ENCODE data around the gene DTX1. TPM values are rescaled to one million over a fixed set of nuclear protein-coding genes. Genes with fewer than 3 reads are reported as not detected.

The DTX1 gene
- total and polyA plus RNA-seq, 2 donors (not counting 3 experiments of a cell fraction or from before 2014, with no cell fraction given), result 0.06 to 0.22 TPM

- Histone ChIP-seq H3K9me1 (replicated peaks; ENCODE audit: control insufficient read depth, extremely low read depth, insufficient read depth, low read length) (no peaks in the 10 kb centered on the region), H3K9ac (replicated peaks; ENCODE audit: extremely low read depth, insufficient read depth, low read length) (no peak overlapping the region), H2AFZ (ENCODE audit: low read depth, low read length) (no peak overlapping the region), H3K4me2 (ENCODE audit: insufficient read depth, low read length) (no peak overlapping the region), H4K20me1 (replicated peaks; ENCODE audit: control insufficient read depth, extremely low read depth, insufficient read depth, low read length) (no peaks in the 10 kb centered on the region), H3K36me3 (ENCODE audit: control insufficient read depth in 2 of 2, extremely low read depth in 1 of 2, insufficient read depth in 2 of 2, low read length in 2 of 2) (no peaks in the 10 kb centered on the region), H3K27me3 (ENCODE audit: control insufficient read depth in 2 of 2, insufficient read depth in 2 of 2, low read length in 2 of 2) (no peaks in the 10 kb centered on the region), H3K4me1 (ENCODE audit: control insufficient read depth, extremely low read depth, insufficient read depth, low read length) (no peaks in the 10 kb centered on the region), H3K27ac (ENCODE audit: insufficient read depth, low read depth, low read length) (no peak overlapping the region), H3K79me2 (ENCODE audit: control insufficient read depth, insufficient read depth, low read length) (no peaks in the 10 kb centered on the region), H3K4me3 (replicated peaks in 1 of 3; ENCODE audit: insufficient read depth in 1 of 3, low read depth in 1 of 3, low read length in 3 of 3) (no peak overlapping the region), H3K9me3 (replicated peaks; ENCODE audit: control insufficient read depth, insufficient read depth, low read length) (no peaks in the 10 kb centered on the region)
- BruUV-seq (replicated peaks), result no TSS peak
- DNase-seq (ENCODE audit: low read depth, low spot score) (no peak), FAIRE-seq (no peak)
- TF ChIP-seq FOS (IDR thresholded peaks at IDR 0.05; ENCODE audit: borderline replicate concordance, insufficient read depth, low read length) (no peak), MAX (IDR thresholded peaks at IDR 0.05; ENCODE audit: insufficient read depth, insufficient read length) (no peak), POLR2A (IDR thresholded peaks at IDR 0.05; ENCODE audit: low read depth, low read length) (no peak), JUN (IDR thresholded peaks at IDR 0.05; ENCODE audit: borderline replicate concordance, insufficient read depth, insufficient read length, low read depth) (no peak), EZH2 (IDR thresholded peaks at IDR 0.05; ENCODE audit: borderline replicate concordance, low read depth, low read length, severe bottlenecking) (no peak), POLR2AphosphoS5 (IDR thresholded peaks at IDR 0.05; ENCODE audit: insufficient read depth, low read depth, low read length) (no peak), CTCF (IDR thresholded peaks at IDR 0.05; ENCODE audit: extremely low read depth in 1 of 2, insufficient read depth in 1 of 2, low read depth in 1 of 2, low read length in 2 of 2) (no peak), GATA2 (IDR thresholded peaks at IDR 0.05; ENCODE audit: insufficient read depth, insufficient read length, low read depth, low read length) (no peak), MYC (IDR thresholded peaks at IDR 0.05; ENCODE audit: low read depth, low read length) (no peak)
- POLR2A ChIA-PET, result no interaction called here
- CTCF ChIA-PET, result interaction anchor here (2.3 kb wide), 1 partner anchor 145 kb away, joined by 7 read pairs; no protein-coding TSS in a partner anchor
- dilution Hi-C loops (cut with MboI; ENCODE audit: extremely low pct_ligation_motif_present, low sequenced_read_pairs), result no loop called here
- intact Hi-C loops (cut with micrococcal nuclease), result no loop called here
These were observed 81.6 kb downstream of the DTX1 start for GRCh38 chr12:113137861-113138783.
